ENCODE results near the gene RPS6KB2.
"Not testable (repeated sequence)": the region's sequence is repeated elsewhere in the genome, so short reads cannot be mapped to it uniquely, and the experiment has no call there.

Gene RPS6KB2

GRCh38 chr11:67397986-67398660 lies 30.2 kb upstream of the RPS6KB2 start:
- no peak for DNase-seq (ENCODE audit: low read depth)

GRCh38 chr11:67398661-67399563 lies 29.4 kb upstream of the RPS6KB2 start:
- DNase-seq (ENCODE audit: low read depth) = no peak

GRCh38 chr11:67400251-67400941 lies 27.9 kb upstream of the RPS6KB2 start:
- DNase-seq (ENCODE audit: low read depth) = no peak

GRCh38 chr11:67400942-67401494 lies 27.3 kb upstream of the RPS6KB2 start:
- DNase-seq (ENCODE audit: low read depth) = no peak

GRCh38 chr11:67401495-67402191 lies 26.7 kb upstream of the RPS6KB2 start, which contains the start of gene PPP1CA:
Gene PPP1CA (minus strand): TSS chr11:67401858. CDS start chr11:67401782, 76 bp downstream.
- DNase-seq (ENCODE audit: low read depth) = peak; percentile 72

- not testable (repeated sequence) for DNase-seq (ENCODE audit: low read depth)
Measured at GRCh38 chr11:67402192-67402839, 26.0 kb upstream of the RPS6KB2 start.

GRCh38 chr11:67403085-67403484 lies 25.2 kb upstream of the RPS6KB2 start:
- DNase-seq (ENCODE audit: low read depth) = not testable (repeated sequence)

- DNase-seq (ENCODE audit: low read depth) = no peak
Measured at GRCh38 chr11:67404515-67405195, 23.6 kb upstream of the RPS6KB2 start.

- DNase-seq (ENCODE audit: low read depth) = no peak
Measured at GRCh38 chr11:67405196-67405567, 23.1 kb upstream of the RPS6KB2 start.

GRCh38 chr11:67405688-67406339 lies 22.5 kb upstream of the RPS6KB2 start:
- DNase-seq (ENCODE audit: low read depth) = no peak

- DNase-seq (ENCODE audit: low read depth) = no peak
Measured at GRCh38 chr11:67406420-67406968, 21.8 kb upstream of the RPS6KB2 start.

GRCh38 chr11:67406969-67407687 lies 21.2 kb upstream of the RPS6KB2 start:
- no peak for DNase-seq (ENCODE audit: low read depth)

GRCh38 chr11:67407688-67408163 lies 20.6 kb upstream of the RPS6KB2 start:
- DNase-seq (ENCODE audit: low read depth) = no peak

GRCh38 chr11:67408437-67409200 lies 19.7 kb upstream of the RPS6KB2 start:
- DNase-seq (ENCODE audit: low read depth) = no peak

GRCh38 chr11:67409261-67409666 lies 19.0 kb upstream of the RPS6KB2 start:
- DNase-seq (ENCODE audit: low read depth) = no peak

- DNase-seq (ENCODE audit: low read depth) = no peak
Measured at GRCh38 chr11:67409781-67410368, 18.4 kb upstream of the RPS6KB2 start.

- DNase-seq (ENCODE audit: low read depth) = no peak
Measured at GRCh38 chr11:67410369-67410831, 17.9 kb upstream of the RPS6KB2 start.
